HG03139 (cell line): ENCODE data around the gene CP.

Source experiments
- ATAC-seq: cut with Tn5 transposase; IDR thresholded peaks from one replicate; pipeline ENCODE4 v1.9.1; 2021; ENCODE audit not compliant: unreplicated experiment

The CP gene

GRCh38 chr3:149122721-149123578 is 98.7 kb downstream of the CP start:
- ATAC-seq = no peak
